ENCODE data around the gene NSDHL. TPM values are rescaled to one million over a fixed set of nuclear protein-coding genes. Genes with fewer than 3 reads are reported as not detected.
"Not testable (repeated sequence)": the region's sequence is repeated elsewhere in the genome, so short reads cannot be mapped to it uniquely, and the experiment has no call there.

NSDHL gene
- total RNA-seq, 2 donors from 2014 or later = 12.2 to 20.2 TPM

DNA sequence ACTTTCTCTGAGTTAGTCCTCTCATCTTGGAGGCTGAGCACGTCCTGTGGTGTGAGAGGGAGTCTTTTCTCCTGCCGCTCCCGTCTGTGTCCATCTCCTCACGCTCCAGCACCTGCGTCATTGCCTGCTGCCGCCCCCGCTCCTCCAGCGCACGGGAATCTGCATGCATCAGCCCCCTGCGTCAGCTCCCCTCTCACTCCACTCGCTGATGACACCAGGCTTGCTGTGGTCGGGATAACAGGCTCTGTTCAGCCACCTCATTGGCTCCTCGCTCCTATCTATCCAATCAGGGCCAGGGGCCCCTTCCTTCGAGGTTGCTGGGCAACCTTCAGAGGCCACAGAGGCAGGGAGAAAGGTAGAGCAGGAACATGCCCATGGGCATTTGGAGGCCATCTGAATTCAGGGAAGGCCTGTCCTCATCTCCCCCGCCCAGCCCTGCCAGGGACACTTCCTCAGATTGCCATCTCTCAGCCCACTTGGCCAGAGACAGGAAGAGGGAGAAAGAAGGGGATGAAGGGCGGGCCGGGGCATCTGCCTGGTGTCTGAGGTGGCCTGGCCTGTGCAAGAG, 76.3 kb downstream of the NSDHL start:
- Mint-ChIP-seq H3K9me3 (no peaks in the 10 kb centered on the region), H3K36me3 (ENCODE audit: low read depth) (no peaks in the 10 kb centered on the region), H3K4me3 (no peak overlapping the region), H3K4me1 (no peaks in the 10 kb centered on the region), H3K27me3 (peaks cover 3% of the 10 kb centered on the region), H3K27ac (no peak overlapping the region)
- no peak for ATAC-seq (replicated peaks)

DNA sequence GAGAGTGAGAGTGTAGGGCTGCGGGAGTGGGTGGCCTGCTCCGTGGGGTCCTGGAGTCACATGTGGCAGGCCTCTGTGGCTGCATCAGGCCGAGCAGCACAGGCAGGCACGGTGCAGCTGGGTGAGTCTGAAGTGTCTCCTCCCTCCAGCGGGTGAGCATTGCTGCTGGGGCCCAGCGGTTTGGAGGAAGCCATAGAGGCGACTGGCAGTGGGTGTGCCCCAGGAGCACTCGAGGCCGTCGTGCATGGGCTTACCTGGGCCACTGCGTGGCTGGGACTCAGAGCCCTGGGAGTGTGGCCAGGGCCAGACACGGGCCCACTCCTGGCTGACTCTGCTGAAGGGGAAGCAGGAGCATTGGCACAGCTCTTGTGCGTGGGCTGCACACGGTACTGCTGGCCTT, 77.6 kb downstream of the NSDHL start:
- H3K4me1 Mint-ChIP-seq = no peaks in the 10 kb centered on the region
- ATAC-seq (replicated peaks) = no peak
- no peak overlapping the region for H3K27ac Mint-ChIP-seq
- H3K36me3 Mint-ChIP-seq (ENCODE audit: low read depth) = no peaks in the 10 kb centered on the region
- H3K4me3 Mint-ChIP-seq = no peak overlapping the region
- H3K9me3 Mint-ChIP-seq = no peaks in the 10 kb centered on the region
- no peaks in the 10 kb centered on the region for H3K27me3 Mint-ChIP-seq

DNA sequence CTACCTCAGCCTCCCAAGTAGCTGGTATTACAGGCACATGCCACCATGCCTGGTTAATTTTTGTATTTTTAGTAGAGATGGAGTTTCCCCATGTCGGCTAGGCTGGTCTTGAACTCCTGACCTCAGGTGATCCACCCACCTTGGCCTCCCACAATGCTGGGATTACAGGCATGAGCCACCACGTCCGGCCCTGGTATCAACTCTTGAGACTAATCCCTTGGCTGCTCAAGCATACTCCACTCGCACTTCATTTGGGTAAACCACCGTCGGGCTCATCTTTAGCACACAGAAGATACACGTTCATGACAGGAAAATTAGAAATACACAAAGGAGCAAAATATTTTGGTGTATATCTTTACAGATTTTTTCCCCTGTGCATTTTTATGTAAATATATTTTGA, 79.2 kb downstream of the NSDHL start:
- not testable (repeated sequence) for H3K36me3 Mint-ChIP-seq (ENCODE audit: low read depth); H3K4me1 Mint-ChIP-seq; H3K27me3 Mint-ChIP-seq; H3K4me3 Mint-ChIP-seq; H3K27ac Mint-ChIP-seq; H3K9me3 Mint-ChIP-seq; ATAC-seq (replicated peaks)

DNA sequence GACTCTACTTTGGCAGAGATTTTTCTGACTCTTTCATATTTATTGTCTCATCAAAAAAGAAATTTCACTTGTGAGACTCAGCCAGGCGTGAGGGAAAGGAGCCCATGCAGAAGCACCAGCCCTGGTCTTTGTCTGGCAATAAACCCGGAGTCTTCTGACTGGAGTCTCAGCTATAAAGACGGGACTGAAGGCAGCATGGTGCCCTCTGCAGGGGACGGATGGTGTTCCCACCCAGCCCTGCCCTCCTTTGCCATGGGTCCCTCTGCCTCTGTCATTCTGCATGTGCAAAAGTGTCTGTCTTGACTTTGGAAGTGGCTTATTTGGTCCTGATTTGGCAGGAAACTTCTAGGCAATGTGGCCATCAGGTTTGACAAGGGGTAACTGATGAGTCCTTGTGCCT, 81.2 kb downstream of the NSDHL start:
- Mint-ChIP-seq H3K9me3 (no peaks in the 10 kb centered on the region), H3K4me3 (no peak overlapping the region), H3K27ac (no peak overlapping the region), H3K27me3 (no peaks in the 10 kb centered on the region), H3K36me3 (ENCODE audit: low read depth) (no peaks in the 10 kb centered on the region), H3K4me1 (no peaks in the 10 kb centered on the region)
- ATAC-seq (replicated peaks) = no peak

DNA sequence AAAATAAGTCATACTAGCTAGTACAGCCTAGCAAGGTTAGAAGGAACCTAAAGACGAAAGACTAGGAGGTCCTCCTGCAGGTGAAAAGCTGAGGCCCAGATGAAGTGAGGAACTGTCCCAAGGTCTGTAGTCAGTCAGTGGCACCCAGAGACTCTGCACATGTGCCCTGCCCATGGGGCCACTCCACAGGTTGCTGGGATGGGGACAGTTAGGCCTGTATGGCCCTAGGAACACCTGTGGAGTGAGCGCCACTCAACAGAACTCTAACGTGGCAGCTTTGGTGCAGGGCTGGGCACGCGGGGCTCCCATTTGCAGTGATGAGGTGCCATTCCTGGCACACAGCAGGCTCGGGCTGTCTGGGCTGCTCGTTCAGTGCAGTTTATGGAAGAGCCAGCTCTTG, 81.8 kb downstream of the NSDHL start:
- Mint-ChIP-seq H3K4me1 (no peaks in the 10 kb centered on the region), H3K36me3 (ENCODE audit: low read depth) (no peaks in the 10 kb centered on the region), H3K9me3 (no peaks in the 10 kb centered on the region), H3K27me3 (no peaks in the 10 kb centered on the region), H3K27ac (no peak overlapping the region), H3K4me3 (no peak overlapping the region)
- ATAC-seq (replicated peaks) = no peak

DNA sequence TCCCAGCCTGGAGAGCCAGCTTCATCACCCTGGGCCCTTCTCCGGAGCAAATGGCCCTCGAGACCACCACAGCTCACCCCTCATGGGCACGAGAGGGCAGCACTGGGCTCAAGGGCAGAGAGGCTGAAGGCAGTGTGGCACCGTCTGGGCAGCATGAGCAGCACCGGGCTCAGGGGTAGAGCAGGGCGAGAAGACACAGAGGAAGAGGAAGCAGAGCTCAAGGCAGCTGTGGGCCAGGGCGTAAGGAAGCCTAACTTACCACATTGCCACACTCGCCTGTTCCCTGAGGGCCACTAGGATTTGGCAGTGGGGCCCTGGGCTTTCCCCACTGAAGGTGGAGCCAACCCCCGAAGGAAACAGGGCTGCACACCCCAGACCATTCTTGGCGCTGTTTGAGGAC, 82.5 kb downstream of the NSDHL start:
- Mint-ChIP-seq H3K4me3 (no peak overlapping the region), H3K9me3 (no peaks in the 10 kb centered on the region), H3K27ac (no peak overlapping the region), H3K36me3 (ENCODE audit: low read depth) (no peaks in the 10 kb centered on the region), H3K27me3 (no peaks in the 10 kb centered on the region), H3K4me1 (no peaks in the 10 kb centered on the region)
- no peak for ATAC-seq (replicated peaks)

DNA sequence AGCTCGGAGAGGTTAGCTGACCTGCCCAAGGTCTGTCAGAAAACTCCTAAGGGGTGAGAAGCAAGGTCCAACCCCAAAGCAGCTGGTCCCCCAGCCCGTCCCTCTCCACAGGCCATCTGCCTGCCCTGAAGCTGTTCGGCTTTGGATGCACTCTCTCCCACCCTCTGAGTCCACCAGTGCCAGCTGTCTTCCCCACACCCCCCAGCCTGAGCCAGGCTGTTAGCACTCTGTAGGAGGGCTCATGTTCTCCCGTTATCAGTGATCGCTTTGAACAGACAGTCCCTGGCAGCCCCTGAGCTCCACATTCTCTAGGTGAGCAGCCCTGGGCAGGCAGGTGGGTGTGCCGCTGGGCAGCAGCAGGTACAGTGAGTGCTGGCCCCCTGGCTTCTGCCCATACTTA, 83.0 kb downstream of the NSDHL start:
- Mint-ChIP-seq H3K27ac (no peak overlapping the region), H3K9me3 (no peaks in the 10 kb centered on the region), H3K4me3 (no peak overlapping the region), H3K36me3 (ENCODE audit: low read depth) (no peaks in the 10 kb centered on the region), H3K27me3 (no peaks in the 10 kb centered on the region), H3K4me1 (no peaks in the 10 kb centered on the region)
- no peak for ATAC-seq (replicated peaks)

DNA sequence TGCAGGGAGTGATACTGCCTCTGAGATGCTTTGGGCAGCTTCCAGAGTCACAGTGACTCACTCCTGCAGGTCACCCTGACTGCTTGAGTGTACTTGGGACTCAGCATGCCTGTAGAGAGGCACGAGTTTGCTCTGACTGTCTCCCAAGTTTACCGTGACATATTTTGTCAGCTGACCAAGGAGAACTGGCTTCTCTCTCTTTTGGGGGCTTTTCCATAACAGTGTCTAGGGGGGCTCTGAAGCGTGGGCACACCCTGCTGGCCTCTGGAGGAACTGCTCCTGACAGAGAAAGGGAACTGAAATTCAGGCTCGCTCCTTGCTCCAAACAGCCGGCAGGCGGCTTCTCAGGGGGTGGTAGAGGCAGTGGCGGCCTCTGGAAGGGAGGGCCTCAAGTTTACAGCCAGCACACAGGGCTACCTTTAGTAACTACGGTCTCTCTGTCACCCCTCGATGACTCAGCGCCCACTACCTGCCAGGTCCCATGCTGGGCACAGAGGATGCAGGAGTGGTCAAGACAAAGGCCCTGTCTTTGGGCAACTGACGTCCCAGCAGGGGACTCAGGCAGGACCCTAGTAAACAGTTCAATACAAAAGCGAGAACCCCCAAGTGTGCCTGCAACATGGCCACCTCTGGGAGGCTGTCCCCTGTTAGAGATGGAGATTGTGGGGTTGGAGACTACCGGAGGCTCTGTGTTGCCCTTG, 84.8 kb downstream of the NSDHL start:
- Mint-ChIP-seq H3K27ac (no peak overlapping the region), H3K27me3 (no peaks in the 10 kb centered on the region), H3K9me3 (no peaks in the 10 kb centered on the region), H3K36me3 (ENCODE audit: low read depth) (no peaks in the 10 kb centered on the region), H3K4me1 (no peaks in the 10 kb centered on the region), H3K4me3 (no peak overlapping the region)
- no peak for ATAC-seq (replicated peaks)

DNA sequence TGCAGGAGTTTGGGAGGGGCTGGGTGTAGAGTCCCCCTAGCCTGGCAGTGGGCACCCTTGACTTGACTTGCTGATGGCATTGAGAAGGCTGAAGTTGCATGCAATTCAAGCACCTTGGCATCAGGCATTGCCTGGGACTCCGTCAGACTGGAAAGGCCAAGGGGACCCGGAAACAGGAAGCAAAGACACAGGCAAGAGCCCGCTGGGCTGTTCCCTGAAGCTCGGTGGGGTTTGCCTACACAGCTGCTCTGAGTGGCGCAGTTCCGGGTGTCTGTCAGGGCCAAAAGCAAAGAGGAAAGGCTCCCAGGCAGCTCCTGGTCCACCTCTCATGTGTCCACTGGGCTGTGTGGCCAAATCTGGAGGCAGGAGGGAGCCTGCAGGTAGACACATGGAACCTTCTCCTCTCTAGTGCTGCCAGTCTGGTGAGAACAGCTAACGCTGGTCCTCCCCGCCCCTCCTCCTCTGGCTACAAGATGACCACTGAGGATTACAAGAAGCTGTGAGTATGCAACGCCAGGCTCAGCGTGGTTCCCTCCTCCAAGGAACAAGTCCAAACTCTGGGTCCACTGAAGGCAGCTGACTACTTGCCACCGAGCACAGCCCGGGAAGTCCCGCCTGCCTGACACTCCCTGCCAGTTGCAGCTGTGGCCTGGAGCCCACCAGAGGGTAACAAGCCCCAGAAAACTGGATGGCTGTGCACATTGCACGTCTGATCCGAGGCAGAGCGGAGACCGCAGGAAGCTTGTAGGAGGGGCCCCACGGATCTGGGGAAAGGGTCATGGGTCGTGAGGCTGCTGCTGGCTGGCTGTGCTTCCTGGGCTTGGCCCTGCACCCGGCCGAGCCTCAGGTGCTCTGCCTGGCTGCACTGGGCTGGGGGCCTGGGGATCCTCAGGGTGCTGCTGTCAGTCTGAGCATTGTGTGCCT, 87.1 kb downstream of the NSDHL start:
- Mint-ChIP-seq H3K27me3 (no peaks in the 10 kb centered on the region), H3K36me3 (ENCODE audit: low read depth) (no peaks in the 10 kb centered on the region), H3K9me3 (no peaks in the 10 kb centered on the region), H3K4me3 (no peak overlapping the region), H3K4me1 (no peaks in the 10 kb centered on the region), H3K27ac (no peak overlapping the region)
- no peak for ATAC-seq (replicated peaks)

DNA sequence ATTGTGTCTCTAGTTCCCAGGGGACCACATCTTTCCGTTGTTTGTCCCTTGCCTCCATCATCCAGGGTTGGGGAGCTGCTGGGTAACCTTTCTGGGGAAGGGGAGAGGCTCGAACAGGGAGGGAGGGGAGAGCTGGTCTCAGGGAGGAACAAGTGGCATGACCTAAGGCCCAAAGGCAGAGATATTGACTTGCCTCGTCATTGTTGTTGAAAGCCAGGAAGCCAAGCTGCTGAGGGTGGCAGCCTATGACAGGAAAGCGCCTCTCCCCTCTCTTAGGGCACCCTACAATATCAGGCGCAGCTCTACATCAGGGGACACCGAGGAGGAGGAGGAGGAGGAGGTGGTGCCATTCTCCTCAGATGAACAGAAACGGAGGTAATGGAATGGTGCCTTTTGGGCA, 87.8 kb downstream of the NSDHL start:
- no peaks in the 10 kb centered on the region for H3K9me3 Mint-ChIP-seq
- H3K27ac Mint-ChIP-seq = no peak overlapping the region
- no peak for ATAC-seq (replicated peaks)
- H3K36me3 Mint-ChIP-seq (ENCODE audit: low read depth) = no peaks in the 10 kb centered on the region
- no peaks in the 10 kb centered on the region for H3K4me1 Mint-ChIP-seq
- H3K4me3 Mint-ChIP-seq = no peak overlapping the region
- no peaks in the 10 kb centered on the region for H3K27me3 Mint-ChIP-seq

Other genes starting within 250 kb of the NSDHL start
- under 1 TPM in 1 of 2 donors, not detected in 1; 0.05 TPM for gene GABRQ, start 193.2 kb upstream of the NSDHL start, total RNA-seq
- gene MAGEA3, start 132.3 kb upstream of the NSDHL start, total RNA-seq = not detected
- gene CSAG2, start 121.8 kb upstream of the NSDHL start, total RNA-seq = not detected
- not detected for gene MAGEA2B, start 116.4 kb upstream of the NSDHL start, total RNA-seq
- not detected for gene CSAG1, start 97.3 kb upstream of the NSDHL start, total RNA-seq
- gene MAGEA12, start 97.3 kb upstream of the NSDHL start, total RNA-seq = not detected
- gene MAGEA2, start 77.2 kb upstream of the NSDHL start, total RNA-seq = not detected
- under 1 TPM in 1 of 2 donors, not detected in 1; 0.32 TPM for gene CSAG3, start 71.8 kb upstream of the NSDHL start, total RNA-seq
- gene MAGEA6, start 61.4 kb upstream of the NSDHL start, total RNA-seq = not detected
- gene CETN2, start 306 bp upstream of the NSDHL start, total RNA-seq = 1 to 10 TPM; 5.2 to 7.0 TPM
- 1 to 10 TPM; 2.3 TPM for gene ZNF185, start 67.0 kb downstream of the NSDHL start, total RNA-seq
- gene PNMA5, start 163.1 kb downstream of the NSDHL start, total RNA-seq = under 1 TPM; 0.13 to 0.17 TPM
- 1 to 10 TPM; 1.8 to 3.2 TPM for gene PNMA3, start 225.4 kb downstream of the NSDHL start, total RNA-seq
- gene PNMA6A, start 241.4 kb downstream of the NSDHL start, total RNA-seq = under 1 TPM; 0.28 to 0.37 TPM

Data from activated T-helper 17 cell treated with anti-CD3 and anti-CD28 coated beads, Interleukin-2, amount 50 U/mL, for 72 hours (primary cell).